Measurements from ENCODE around the gene RPL41.

The RPL41 gene

DNA sequence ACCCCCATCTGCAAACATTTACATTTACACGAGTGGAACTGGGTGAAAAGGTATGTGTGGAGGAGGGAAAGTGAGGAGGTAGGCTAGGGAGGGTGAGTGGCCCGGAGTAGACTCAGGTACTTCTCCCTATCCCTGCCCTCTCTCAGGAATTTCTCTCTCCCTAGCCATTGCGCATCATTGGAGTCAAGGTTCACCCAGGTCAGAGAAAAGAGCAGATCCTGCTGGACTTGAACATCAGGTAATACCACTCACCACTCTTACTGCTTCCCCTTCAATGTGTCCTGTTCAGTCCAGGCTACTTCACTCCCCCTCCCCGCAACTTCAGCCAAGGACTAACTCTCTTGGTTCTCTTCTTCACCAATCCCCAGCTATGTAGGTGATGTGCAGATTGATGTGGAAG lies 14.4 kb downstream of the RPL41 start:
- no peak for DNase-seq (ENCODE audit: low spot score)
- in situ Hi-C loops (cut with MboI; ENCODE audit: low pct_unique_long_range_greater_than_20kb, low sequenced_read_pairs, unreplicated experiment), result no loop called here
- TF ChIP-seq, protein P1, sequence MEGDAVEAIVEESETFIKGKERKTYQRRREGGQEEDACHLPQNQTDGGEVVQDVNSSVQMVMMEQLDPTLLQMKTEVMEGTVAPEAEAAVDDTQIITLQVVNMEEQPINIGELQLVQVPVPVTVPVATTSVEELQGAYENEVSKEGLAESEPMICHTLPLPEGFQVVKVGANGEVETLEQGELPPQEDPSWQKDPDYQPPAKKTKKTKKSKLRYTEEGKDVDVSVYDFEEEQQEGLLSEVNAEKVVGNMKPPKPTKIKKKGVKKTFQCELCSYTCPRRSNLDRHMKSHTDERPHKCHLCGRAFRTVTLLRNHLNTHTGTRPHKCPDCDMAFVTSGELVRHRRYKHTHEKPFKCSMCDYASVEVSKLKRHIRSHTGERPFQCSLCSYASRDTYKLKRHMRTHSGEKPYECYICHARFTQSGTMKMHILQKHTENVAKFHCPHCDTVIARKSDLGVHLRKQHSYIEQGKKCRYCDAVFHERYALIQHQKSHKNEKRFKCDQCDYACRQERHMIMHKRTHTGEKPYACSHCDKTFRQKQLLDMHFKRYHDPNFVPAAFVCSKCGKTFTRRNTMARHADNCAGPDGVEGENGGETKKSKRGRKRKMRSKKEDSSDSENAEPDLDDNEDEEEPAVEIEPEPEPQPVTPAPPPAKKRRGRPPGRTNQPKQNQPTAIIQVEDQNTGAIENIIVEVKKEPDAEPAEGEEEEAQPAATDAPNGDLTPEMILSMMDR (IDR thresholded peaks at IDR 0.05; ENCODE audit: extremely low read depth, insufficient read depth, missing control alignments), result no peak

DNA sequence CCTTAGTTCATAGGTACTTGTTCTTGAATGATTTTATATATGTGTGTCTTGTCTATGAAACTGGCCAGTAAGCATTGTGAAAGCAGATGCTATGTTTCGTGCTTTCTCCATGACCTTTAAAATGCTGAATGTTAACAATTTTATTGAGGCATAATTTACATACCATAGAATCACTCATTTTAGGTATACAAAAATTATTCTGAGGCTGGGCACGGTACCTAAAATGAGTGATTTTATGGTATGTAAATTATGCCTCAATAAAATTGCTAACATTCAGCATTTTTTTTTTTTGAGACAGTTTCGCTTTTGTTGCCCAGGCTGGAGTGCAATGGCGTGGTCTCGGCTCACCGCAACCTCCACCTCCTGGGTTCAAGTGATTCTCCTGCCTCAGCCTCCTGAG lies 18.5 kb downstream of the RPL41 start:
- in situ Hi-C loops (cut with MboI; ENCODE audit: low pct_unique_long_range_greater_than_20kb, low sequenced_read_pairs, unreplicated experiment), result no loop called here
- TF ChIP-seq, protein P1 (IDR thresholded peaks at IDR 0.05; ENCODE audit: extremely low read depth, insufficient read depth, missing control alignments), result no peak
- no peak for DNase-seq (ENCODE audit: low spot score)

DNA sequence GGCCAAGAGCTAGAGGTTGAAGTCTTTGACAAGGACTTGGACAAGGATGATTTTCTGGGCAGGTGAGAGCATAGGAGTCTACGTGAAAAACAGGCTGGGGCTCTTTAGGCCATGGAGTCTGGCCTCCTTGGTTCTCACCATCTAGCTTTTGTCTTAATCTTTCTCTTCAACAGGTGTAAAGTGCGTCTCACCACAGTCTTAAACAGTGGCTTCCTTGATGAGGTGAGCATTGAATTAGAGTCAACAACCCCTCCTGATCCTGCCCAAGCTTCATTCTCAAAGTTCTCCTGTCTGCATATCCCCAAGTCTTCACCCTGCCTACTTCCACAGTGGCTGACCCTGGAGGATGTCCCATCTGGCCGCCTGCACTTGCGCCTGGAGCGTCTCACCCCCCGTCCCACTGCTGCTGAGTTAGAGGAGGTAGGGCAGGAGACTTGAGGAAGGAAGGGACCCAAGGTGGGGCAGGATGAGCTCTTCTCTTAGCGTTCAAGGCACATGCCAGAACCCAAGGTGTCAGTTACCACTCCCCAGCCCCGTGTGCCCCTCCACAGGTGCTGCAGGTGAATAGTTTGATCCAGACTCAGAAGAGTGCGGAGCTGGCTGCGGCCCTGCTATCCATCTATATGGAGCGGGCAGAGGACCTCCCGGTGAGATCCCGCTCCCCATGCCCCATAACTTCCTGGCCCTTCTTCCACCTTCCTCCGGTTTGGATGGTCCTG lies 21.6 kb downstream of the RPL41 start:
- TF ChIP-seq, protein P1 (IDR thresholded peaks at IDR 0.05; ENCODE audit: extremely low read depth, insufficient read depth, missing control alignments), result no peak

DNA sequence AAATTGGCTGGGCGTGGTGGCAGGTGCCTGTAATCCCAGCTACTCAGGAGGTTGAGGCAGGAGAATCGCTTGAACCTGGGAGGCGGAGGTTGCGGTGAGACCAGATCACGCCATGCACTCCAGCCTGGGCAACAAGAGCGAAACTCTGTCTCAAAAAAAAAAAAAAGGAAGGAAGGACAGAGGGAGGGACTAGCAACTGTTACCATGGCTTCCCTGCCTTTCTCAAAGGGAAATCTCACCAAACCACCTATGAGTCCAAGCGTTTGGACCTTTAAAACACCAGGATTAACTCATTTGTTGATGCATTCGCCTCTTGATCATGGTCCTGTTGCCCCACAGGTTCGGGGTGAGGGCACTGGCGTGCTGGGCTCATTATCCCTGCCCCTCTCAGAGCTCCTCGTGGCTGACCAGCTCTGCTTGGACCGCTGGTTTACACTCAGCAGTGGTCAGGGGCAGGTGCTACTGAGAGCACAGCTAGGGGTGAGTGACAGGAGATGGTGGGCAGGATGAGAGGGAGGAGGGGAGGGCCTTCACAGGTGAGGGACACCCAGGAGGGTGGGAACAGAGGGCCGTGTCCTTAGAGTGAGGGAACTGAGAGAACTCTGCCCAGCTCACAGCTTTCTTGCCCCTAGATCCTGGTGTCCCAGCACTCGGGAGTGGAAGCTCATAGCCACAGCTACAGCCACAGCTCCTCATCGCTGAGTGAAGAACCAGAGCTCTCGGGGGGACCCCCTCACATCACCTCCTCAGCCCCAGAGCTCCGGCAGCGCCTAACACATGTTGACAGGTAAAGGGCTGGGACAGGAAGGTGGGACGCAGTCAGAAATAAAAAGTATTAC lies 25.7 kb downstream of the RPL41 start:
- in situ Hi-C loops (cut with MboI; ENCODE audit: low pct_unique_long_range_greater_than_20kb, low sequenced_read_pairs, unreplicated experiment), result no loop called here
- DNase-seq (ENCODE audit: low spot score), result no peak
- TF ChIP-seq, protein P1 (IDR thresholded peaks at IDR 0.05; ENCODE audit: extremely low read depth, insufficient read depth, missing control alignments), result no peak

More for the DNA sequence above, 21.6 kb downstream of the RPL41 start:
- DNase-seq (ENCODE audit: low spot score), result no peak
- in situ Hi-C loops (cut with MboI; ENCODE audit: low pct_unique_long_range_greater_than_20kb, low sequenced_read_pairs, unreplicated experiment), result no loop called here

DNA sequence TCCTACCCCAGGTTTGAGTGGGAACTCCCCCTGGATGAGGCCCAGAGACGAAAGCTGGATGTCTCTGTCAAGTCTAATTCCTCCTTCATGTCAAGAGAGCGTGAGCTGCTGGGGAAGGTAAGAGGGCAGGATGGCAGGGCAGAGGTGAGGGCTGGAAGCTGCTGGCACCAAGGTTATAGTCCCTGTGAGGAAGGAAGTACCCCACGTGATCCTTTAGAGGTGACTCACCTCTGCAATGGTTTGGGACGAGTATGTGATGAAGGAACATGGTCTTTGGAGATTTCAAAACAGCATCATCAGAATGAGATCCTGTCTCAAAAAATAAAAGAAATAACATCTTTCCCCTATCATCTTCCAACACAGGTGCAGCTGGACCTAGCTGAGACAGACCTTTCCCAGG lies 26.8 kb downstream of the RPL41 start:
- DNase-seq (ENCODE audit: low spot score), result no peak
- in situ Hi-C loops (cut with MboI; ENCODE audit: low pct_unique_long_range_greater_than_20kb, low sequenced_read_pairs, unreplicated experiment), result no loop called here
- TF ChIP-seq, protein P1 (IDR thresholded peaks at IDR 0.05; ENCODE audit: extremely low read depth, insufficient read depth, missing control alignments), result no peak

DNA sequence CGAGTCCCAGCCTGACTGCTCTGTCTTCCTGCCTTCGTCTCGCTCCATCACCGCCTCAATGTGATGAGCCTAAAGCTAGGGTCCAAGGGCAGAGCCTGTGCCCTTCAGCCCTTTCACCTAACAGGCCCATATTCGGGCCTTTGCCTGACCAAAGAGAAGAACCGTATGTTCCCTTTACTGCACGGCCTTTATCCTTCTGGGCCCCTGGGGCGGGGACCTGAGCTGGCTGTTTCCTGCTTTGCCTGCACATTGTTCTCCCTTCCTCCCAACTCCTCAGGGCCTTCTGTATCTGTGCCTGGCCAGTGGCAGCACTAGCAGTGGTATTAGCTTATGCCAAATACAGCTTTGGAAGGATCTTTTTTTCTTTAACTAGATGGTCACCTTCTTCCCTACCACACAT lies 27.4 kb downstream of the RPL41 start:
- no peak for DNase-seq (ENCODE audit: low spot score)
- in situ Hi-C loops (cut with MboI; ENCODE audit: low pct_unique_long_range_greater_than_20kb, low sequenced_read_pairs, unreplicated experiment), result no loop called here
- TF ChIP-seq, protein P1 (IDR thresholded peaks at IDR 0.05; ENCODE audit: extremely low read depth, insufficient read depth, missing control alignments), result no peak
